Liver (tissue), 9 donors: ENCODE data around the gene P2RX3. TPM values are rescaled to one million over a fixed set of nuclear protein-coding genes. Genes with fewer than 3 reads are reported as not detected.

Source experiments
- DNase-seq: peaks from one replicate; pipeline ENCODE4 v3.0.0-alpha.2; 2017; ENCODE audit warnings: low spot score
- H3K27ac ChIP-seq, 2 donors: one replicate each; pipeline ENCODE4 v1.7.0; 2013; ENCODE audit warnings: inconsistent platforms in 2 of 2, low read length in 2 of 2, control low read depth in 1 of 2, low read depth in 1 of 2, mild to moderate bottlenecking in 1 of 2
- H3K27me3 ChIP-seq, 4 donors: one replicate each; pipeline versions ENCODE4 v1.6.1 to v1.7.0; 2013; ENCODE audit warnings: low read length in 3 of 4, inconsistent platforms in 1 of 4, mild to moderate bottlenecking in 1 of 4, moderate library complexity in 1 of 4; ENCODE audit not compliant: control insufficient read depth in 4 of 4, insufficient read depth in 4 of 4
- H3K36me3 ChIP-seq, 4 donors: one replicate each; pipeline versions ENCODE4 v1.6.1 to v1.7.0; 2013; ENCODE audit warnings: low read length in 3 of 4, mild to moderate bottlenecking in 3 of 4, low read depth in 1 of 4, moderate library complexity in 1 of 4; ENCODE audit not compliant: control insufficient read depth in 4 of 4, insufficient read depth in 3 of 4
- H3K4me1 ChIP-seq, 4 donors: one replicate each; pipeline versions ENCODE4 v1.6.1 to v1.7.0; 2013; ENCODE audit warnings: low read length in 3 of 4, mild to moderate bottlenecking in 3 of 4, moderate library complexity in 1 of 4; ENCODE audit not compliant: control insufficient read depth in 4 of 4, insufficient read depth in 4 of 4
- H3K4me3 ChIP-seq, 3 donors: one replicate each; pipeline versions ENCODE4 v1.6.1 to v1.7.0; 2013; ENCODE audit warnings: low read length in 3 of 3, control low read depth in 1 of 3, low read depth in 1 of 3, mild to moderate bottlenecking in 1 of 3
- H3K9ac ChIP-seq, 2 donors: one replicate each; pipeline ENCODE4 v1.7.0; 2013; ENCODE audit warnings: low read length in 2 of 2, mild to moderate bottlenecking in 2 of 2, moderate library complexity in 2 of 2, control low read depth in 1 of 2, low read depth in 1 of 2
- H3K9me3 ChIP-seq, 4 donors: one replicate each; pipeline versions ENCODE4 v1.6.1 to v1.7.0; 2013; ENCODE audit warnings: low read length in 3 of 4; ENCODE audit not compliant: control insufficient read depth in 4 of 4
- ATF3 ChIP-seq: IDR thresholded peaks from 2 replicates; pipeline ENCODE4 v1.6.1; 2016; ENCODE audit warnings: antibody characterized with exemption
- EGR1 ChIP-seq, 2 donors: IDR thresholded peaks; 2 replicates each; pipeline ENCODE4 v1.6.1; 2016 to 2018; ENCODE audit warnings: antibody characterized with exemption in 2 of 2, low read depth in 2 of 2
- GABPA ChIP-seq, 2 donors: IDR thresholded peaks in 1 of 2; conservative IDR thresholded peaks in 1 of 2; 2 replicates each; pipeline ENCODE4 v1.6.1; 2016; ENCODE audit warnings: antibody characterized with exemption in 2 of 2, mild to moderate bottlenecking in 1 of 2, moderate library complexity in 1 of 2
- HNF4A ChIP-seq, 2 donors: conservative IDR thresholded peaks; 2 replicates each; pipeline ENCODE4 v1.6.1; 2016; ENCODE audit warnings: antibody characterized with exemption in 2 of 2, mild to moderate bottlenecking in 2 of 2
- HNF4G ChIP-seq: IDR thresholded peaks from 2 replicates; pipeline ENCODE4 v1.6.1; 2016; ENCODE audit warnings: antibody characterized with exemption
- JUND ChIP-seq, 2 donors: IDR thresholded peaks; 2 replicates each; pipeline ENCODE4 v1.6.1; 2016; ENCODE audit warnings: antibody characterized with exemption in 2 of 2
- NR2F2 ChIP-seq: IDR thresholded peaks from 2 replicates; pipeline ENCODE4 v1.6.1; 2016; ENCODE audit warnings: antibody characterized with exemption
- RAD21 ChIP-seq, 2 donors: IDR thresholded peaks; 2 replicates each; pipeline ENCODE4 v1.6.1; 2016; ENCODE audit warnings: antibody characterized with exemption in 2 of 2, mild to moderate bottlenecking in 2 of 2
- REST ChIP-seq: IDR thresholded peaks from 2 replicates; pipeline ENCODE4 v1.6.1; 2016; ENCODE audit warnings: antibody characterized with exemption, mild to moderate bottlenecking
- RXRA ChIP-seq, 2 donors: IDR thresholded peaks; 2 replicates each; pipeline ENCODE4 v1.6.1; 2017 to 2018; ENCODE audit warnings: antibody characterized with exemption in 2 of 2, mild to moderate bottlenecking in 1 of 2
- TAF1 ChIP-seq: conservative IDR thresholded peaks from 2 replicates; pipeline ENCODE4 v1.6.1; 2016; ENCODE audit warnings: antibody characterized with exemption, mild to moderate bottlenecking
- YY1 ChIP-seq: IDR thresholded peaks from 2 replicates; pipeline ENCODE4 v1.6.1; 2016; ENCODE audit warnings: antibody characterized with exemption, mild to moderate bottlenecking
- WGBS: extraction: QIAGEN DNeasy Blood & Tissue Kit; methylation state at CpG from one replicate; pipeline ENCODE4 v1.1.7; 2013; 5-methylcytosine and 5-hydroxymethylcytosine counted together
- polyA plus RNA-seq, 2 donors: library from polyadenylated mRNA; stranded (reverse) in 1 of 2; unstranded in 1 of 2; fragments of 200-250 nt in 1 of 2; fragments of >200 nt in 1 of 2; fragmentation: Nextera tagmentation in 1 of 2; extraction: Ambion mirVana in 1 of 2; gene quantifications; one replicate each; pipeline versions ENCODE4 v1.2.1 to v1.2.3, GENCODE V29; 2013 to 2015
- total RNA-seq, 2 donors: library from RNA; depleted of rRNA; stranded (reverse); fragments of >200 nt; gene quantifications; one replicate each; pipeline ENCODE4 v1.2.3, GENCODE V29; 2014
- TF ChIP-seq, protein P1 (sequence below): IDR thresholded peaks from 2 replicates; pipeline ENCODE4 v1.6.1; 2016; ENCODE audit warnings: antibody characterized with exemption
- donor health status: healthy.
- donor health status: healthy.
- donor health status: healthy.
- donor health status: healthy.
- donor health status: healthy.

P2RX3 gene
- total and polyA plus RNA-seq, 4 donors, result 0.18 to 0.33 (median 0.23) TPM

DNA sequence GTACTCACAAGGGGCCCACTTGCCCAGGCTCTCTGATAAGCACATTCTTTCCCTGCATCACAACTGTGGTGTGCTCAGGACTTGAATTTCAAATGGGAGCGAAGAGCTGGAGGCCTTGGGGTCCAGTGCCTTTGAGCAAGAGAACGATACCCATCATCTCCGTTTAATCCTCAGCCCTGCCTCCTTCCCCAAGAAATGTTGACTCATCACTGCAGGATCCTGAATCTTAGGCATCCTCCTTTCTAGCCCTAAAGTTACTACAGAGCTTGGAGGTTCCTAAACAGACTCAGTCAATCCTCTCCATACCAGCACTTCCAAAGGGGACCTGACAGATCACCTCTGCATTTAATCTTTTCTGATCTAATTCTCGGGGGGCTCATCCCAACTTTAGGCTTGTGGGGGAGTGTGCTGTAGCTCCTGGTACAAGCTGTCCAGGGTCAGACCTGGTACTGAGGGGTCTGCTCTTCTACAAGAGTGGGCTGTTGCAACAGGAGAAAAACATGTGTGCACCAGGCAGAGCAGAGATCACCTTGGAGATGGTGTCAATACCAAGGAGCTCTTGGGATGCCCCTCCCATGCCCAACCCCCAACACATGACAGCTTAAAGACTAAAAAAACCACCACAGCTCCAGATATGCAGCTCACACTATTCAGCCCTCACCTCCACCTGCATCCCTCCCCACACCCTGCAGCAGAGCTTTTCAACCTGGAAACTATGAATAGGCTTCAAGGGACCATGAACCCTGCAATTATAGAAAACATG, 56.2 kb downstream of the P2RX3 start:
- WGBS, result 86% methylated on average over 4 of the region's 4 CpGs
- Histone ChIP-seq H3K9me3 (no peaks in the 10 kb centered on the region), H3K9ac (no peak overlapping the region), H3K27me3 (no peaks in the 10 kb centered on the region), H3K27ac (no peak overlapping the region), H3K4me1 (peaks cover 0 to 4% (median 2%) of the 10 kb centered on the region in 4 donors), H3K4me3 (no peak overlapping the region), H3K36me3 (no peaks in the 10 kb centered on the region)
- TF ChIP-seq EGR1 (IDR thresholded peaks at IDR 0.05; ENCODE audit: low read depth in 2 of 2) (no peak), TAF1 (no peak), RAD21 (IDR thresholded peaks at IDR 0.05) (no peak), RXRA (IDR thresholded peaks at IDR 0.05) (no peak), REST (no peak), JUND (IDR thresholded peaks at IDR 0.05) (no peak), HNF4A (conservative IDR thresholded peaks at IDR 0.05) (no peak), HNF4G (no peak), NR2F2 (no peak), ATF3 (no peak), YY1 (no peak)
- TF ChIP-seq, protein P1, sequence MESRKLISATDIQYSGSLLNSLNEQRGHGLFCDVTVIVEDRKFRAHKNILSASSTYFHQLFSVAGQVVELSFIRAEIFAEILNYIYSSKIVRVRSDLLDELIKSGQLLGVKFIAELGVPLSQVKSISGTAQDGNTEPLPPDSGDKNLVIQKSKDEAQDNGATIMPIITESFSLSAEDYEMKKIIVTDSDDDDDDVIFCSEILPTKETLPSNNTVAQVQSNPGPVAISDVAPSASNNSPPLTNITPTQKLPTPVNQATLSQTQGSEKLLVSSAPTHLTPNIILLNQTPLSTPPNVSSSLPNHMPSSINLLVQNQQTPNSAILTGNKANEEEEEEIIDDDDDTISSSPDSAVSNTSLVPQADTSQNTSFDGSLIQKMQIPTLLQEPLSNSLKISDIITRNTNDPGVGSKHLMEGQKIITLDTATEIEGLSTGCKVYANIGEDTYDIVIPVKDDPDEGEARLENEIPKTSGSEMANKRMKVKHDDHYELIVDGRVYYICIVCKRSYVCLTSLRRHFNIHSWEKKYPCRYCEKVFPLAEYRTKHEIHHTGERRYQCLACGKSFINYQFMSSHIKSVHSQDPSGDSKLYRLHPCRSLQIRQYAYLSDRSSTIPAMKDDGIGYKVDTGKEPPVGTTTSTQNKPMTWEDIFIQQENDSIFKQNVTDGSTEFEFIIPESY, result no peak
- no peak for DNase-seq

DNA sequence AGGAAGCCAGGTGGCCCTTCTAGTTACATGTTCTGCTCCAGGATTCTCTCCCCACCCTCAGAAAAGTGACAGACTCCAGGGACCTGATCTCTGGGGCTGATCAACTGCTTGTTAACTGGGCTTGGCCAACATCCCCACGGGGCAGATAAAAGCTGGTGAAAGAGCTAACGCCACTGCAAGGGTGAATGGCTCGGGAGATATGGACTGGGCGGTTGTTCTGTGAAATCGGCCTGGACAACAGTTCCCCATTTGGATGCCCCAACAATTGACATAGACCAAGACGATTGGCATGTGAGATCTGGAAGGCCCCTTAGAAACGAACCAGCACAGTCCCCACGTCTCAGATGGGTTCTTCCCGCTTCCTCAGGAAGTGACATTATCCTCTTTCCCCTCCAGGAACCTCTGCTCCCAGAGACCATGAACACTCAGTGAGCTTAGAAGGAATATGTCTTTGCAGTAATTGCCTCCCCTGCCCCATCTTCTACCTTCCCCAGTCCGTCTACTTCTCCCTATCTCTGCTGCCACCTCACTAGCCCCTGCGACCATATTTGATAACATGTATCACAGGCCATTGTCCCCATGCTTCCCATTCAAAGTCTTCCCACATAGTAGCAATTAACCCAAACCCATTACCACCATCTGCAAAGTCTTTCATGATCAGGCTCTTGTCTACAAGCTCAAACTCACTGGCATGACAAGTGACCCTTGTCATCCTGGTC, 57.9 kb downstream of the P2RX3 start:
- Histone ChIP-seq H3K4me3 (no peak overlapping the region), H3K27me3 (no peaks in the 10 kb centered on the region), H3K9ac (no peak overlapping the region), H3K9me3 (no peaks in the 10 kb centered on the region), H3K36me3 (no peaks in the 10 kb centered on the region), H3K4me1 (peaks cover 0 to 11% (median 6%) of the 10 kb centered on the region in 4 donors), H3K27ac (no peak overlapping the region)
- DNase-seq, result peak; percentile 70
- WGBS, result 90% methylated on average over 11 of the region's 11 CpGs
- TF ChIP-seq YY1, result no peak
- no peak for TF ChIP-seq GABPA (IDR thresholded peaks at IDR 0.05 in 1 of 2, conservative IDR thresholded peaks at IDR 0.05 in 1 of 2)
- TF ChIP-seq JUND (IDR thresholded peaks at IDR 0.05), result no peak
- TF ChIP-seq TAF1, result no peak
- no peak for TF ChIP-seq RAD21 (IDR thresholded peaks at IDR 0.05)
